ENCODE data around the gene TMEM184A. TPM values are rescaled to one million over a fixed set of nuclear protein-coding genes. Genes with fewer than 3 reads are reported as not detected.

Gene TMEM184A
- total RNA-seq, 1 experiment from 2014 or later, result 16.5 TPM

GRCh38 chr7:1540776-1541271 lies 15.2 kb downstream of the TMEM184A start:
- POLR2A ChIA-PET, result no interaction called here
- no peaks in the 10 kb centered on the region for H3K9me3 Mint-ChIP-seq (ENCODE audit: unreplicated experiment)
- no peaks in the 10 kb centered on the region for H3K4me1 Mint-ChIP-seq (ENCODE audit: low read depth, unreplicated experiment)
- H3K27me3 ChIP-seq (replicated peaks; ENCODE audit: control insufficient read depth, insufficient read depth, low read length), result no peaks in the 10 kb centered on the region
- H3K36me3 ChIP-seq (ENCODE audit: control insufficient read depth, insufficient read depth, low read length), result peaks cover 3% of the 10 kb centered on the region
- no peak overlapping the region for H3K27ac Mint-ChIP-seq (ENCODE audit: unreplicated experiment)
- no peaks in the 10 kb centered on the region for H3K9me3 ChIP-seq
- TF ChIP-seq, protein P1, sequence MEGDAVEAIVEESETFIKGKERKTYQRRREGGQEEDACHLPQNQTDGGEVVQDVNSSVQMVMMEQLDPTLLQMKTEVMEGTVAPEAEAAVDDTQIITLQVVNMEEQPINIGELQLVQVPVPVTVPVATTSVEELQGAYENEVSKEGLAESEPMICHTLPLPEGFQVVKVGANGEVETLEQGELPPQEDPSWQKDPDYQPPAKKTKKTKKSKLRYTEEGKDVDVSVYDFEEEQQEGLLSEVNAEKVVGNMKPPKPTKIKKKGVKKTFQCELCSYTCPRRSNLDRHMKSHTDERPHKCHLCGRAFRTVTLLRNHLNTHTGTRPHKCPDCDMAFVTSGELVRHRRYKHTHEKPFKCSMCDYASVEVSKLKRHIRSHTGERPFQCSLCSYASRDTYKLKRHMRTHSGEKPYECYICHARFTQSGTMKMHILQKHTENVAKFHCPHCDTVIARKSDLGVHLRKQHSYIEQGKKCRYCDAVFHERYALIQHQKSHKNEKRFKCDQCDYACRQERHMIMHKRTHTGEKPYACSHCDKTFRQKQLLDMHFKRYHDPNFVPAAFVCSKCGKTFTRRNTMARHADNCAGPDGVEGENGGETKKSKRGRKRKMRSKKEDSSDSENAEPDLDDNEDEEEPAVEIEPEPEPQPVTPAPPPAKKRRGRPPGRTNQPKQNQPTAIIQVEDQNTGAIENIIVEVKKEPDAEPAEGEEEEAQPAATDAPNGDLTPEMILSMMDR (IDR thresholded peaks at IDR 0.05; ENCODE audit: insufficient read depth in 1 of 2, low read depth in 1 of 2, low read length in 1 of 2, severe bottlenecking in 1 of 2, unreplicated experiment in 1 of 2), result no peak
- H3K4me1 ChIP-seq, result peaks cover 20% of the 10 kb centered on the region
- no peak overlapping the region for H3K4me3 Mint-ChIP-seq (ENCODE audit: unreplicated experiment)
- no peaks in the 10 kb centered on the region for H3K27me3 Mint-ChIP-seq (ENCODE audit: insufficient read depth, unreplicated experiment)
- no peak overlapping the region for H3K4me3 ChIP-seq (ENCODE audit: low read depth, low read length)
- no peak for DNase-seq
- intact Hi-C loops (cut with micrococcal nuclease; ENCODE audit: unreplicated experiment), result no loop called here
- peaks cover 73% of the 10 kb centered on the region for H3K36me3 Mint-ChIP-seq (ENCODE audit: insufficient read depth, unreplicated experiment)
- CTCF ChIA-PET, result no interaction called here
- no TSS peak for BruUV-seq (replicated peaks)

- peak overlapping the region; percentile 50 for H3K27ac Mint-ChIP-seq (ENCODE audit: unreplicated experiment)
- H3K36me3 Mint-ChIP-seq (ENCODE audit: insufficient read depth, unreplicated experiment), result peaks cover 73% of the 10 kb centered on the region
- Histone ChIP-seq H3K4me3 (ENCODE audit: low read depth, low read length) (no peak overlapping the region), H3K4me1 (peaks cover 25% of the 10 kb centered on the region), H3K36me3 (ENCODE audit: control insufficient read depth, insufficient read depth, low read length) (peaks cover 3% of the 10 kb centered on the region), H3K27me3 (replicated peaks; ENCODE audit: control insufficient read depth, insufficient read depth, low read length) (no peaks in the 10 kb centered on the region), H3K9me3 (no peaks in the 10 kb centered on the region)
- ChIA-PET POLR2A (no interaction called here), CTCF (interaction anchor here (0.7 kb wide), 1 partner anchor 22 kb away, joined by 3 read pairs; no protein-coding TSS in a partner anchor)
- DNase-seq, result no peak
- BruUV-seq (replicated peaks), result no TSS peak
- no peaks in the 10 kb centered on the region for H3K27me3 Mint-ChIP-seq (ENCODE audit: insufficient read depth, unreplicated experiment)
- no peaks in the 10 kb centered on the region for H3K4me1 Mint-ChIP-seq (ENCODE audit: low read depth, unreplicated experiment)
- TF ChIP-seq, protein P1 (IDR thresholded peaks at IDR 0.05; ENCODE audit: insufficient read depth in 1 of 2, low read depth in 1 of 2, low read length in 1 of 2, severe bottlenecking in 1 of 2, unreplicated experiment in 1 of 2), result no peak
- intact Hi-C loops (cut with micrococcal nuclease; ENCODE audit: unreplicated experiment), result no loop called here
- H3K9me3 Mint-ChIP-seq (ENCODE audit: unreplicated experiment), result no peaks in the 10 kb centered on the region
- H3K4me3 Mint-ChIP-seq (ENCODE audit: unreplicated experiment), result no peak overlapping the region
These were observed 15.9 kb downstream of the TMEM184A start for GRCh38 chr7:1539882-1540775.

GRCh38 chr7:1539181-1539881 lies 16.7 kb downstream of the TMEM184A start:
- peaks cover 72% of the 10 kb centered on the region for H3K36me3 Mint-ChIP-seq (ENCODE audit: insufficient read depth, unreplicated experiment)

More at GRCh38 chr7:1539181-1539881, 16.7 kb downstream of the TMEM184A start:
- Mint-ChIP-seq H3K27me3 (ENCODE audit: insufficient read depth, unreplicated experiment) (no peaks in the 10 kb centered on the region), H3K4me1 (ENCODE audit: low read depth, unreplicated experiment) (no peaks in the 10 kb centered on the region), H3K9me3 (ENCODE audit: unreplicated experiment) (no peaks in the 10 kb centered on the region), H3K27ac (ENCODE audit: unreplicated experiment) (peak overlapping the region; percentile 50), H3K4me3 (ENCODE audit: unreplicated experiment) (no peak overlapping the region)
- ChIA-PET POLR2A (interaction anchor here (0.6 kb wide), 1 partner anchor 24 kb away, joined by 3 read pairs; no protein-coding TSS in a partner anchor), CTCF (interaction anchor here (0.7 kb wide), 1 partner anchor 21 kb away, joined by 3 read pairs; no protein-coding TSS in a partner anchor)
- Histone ChIP-seq H3K9me3 (no peaks in the 10 kb centered on the region), H3K4me1 (peaks cover 27% of the 10 kb centered on the region), H3K36me3 (ENCODE audit: control insufficient read depth, insufficient read depth, low read length) (peaks cover 3% of the 10 kb centered on the region), H3K4me3 (ENCODE audit: low read depth, low read length) (no peak overlapping the region), H3K27me3 (replicated peaks; ENCODE audit: control insufficient read depth, insufficient read depth, low read length) (no peaks in the 10 kb centered on the region)
- no TSS peak for BruUV-seq (replicated peaks)
- DNase-seq, result peak in 1 of 2 experiments; percentile 32
- intact Hi-C loops (cut with micrococcal nuclease; ENCODE audit: unreplicated experiment), result no loop called here
- TF ChIP-seq, protein P1 (IDR thresholded peaks at IDR 0.05; ENCODE audit: insufficient read depth in 1 of 2, low read depth in 1 of 2, low read length in 1 of 2, severe bottlenecking in 1 of 2, unreplicated experiment in 1 of 2), result no peak

Measured in Caco-2 (cell line).